Hematopoietic multipotent progenitor cell treated with erythropoietin and hydrocortisone succinate and interleukin-3 and kit ligand, for 15 days (in vitro differentiated cells): ENCODE results near the gene AKAP1.
A peak's percentile ranks its signal among the peaks of the same experiment; 100 is the strongest.

Experiments
- DNase-seq: peaks from one replicate; pipeline ENCODE4 v3.0.0-alpha.2; 2015; ENCODE audit warnings: low spot score

The AKAP1 gene, protein sequence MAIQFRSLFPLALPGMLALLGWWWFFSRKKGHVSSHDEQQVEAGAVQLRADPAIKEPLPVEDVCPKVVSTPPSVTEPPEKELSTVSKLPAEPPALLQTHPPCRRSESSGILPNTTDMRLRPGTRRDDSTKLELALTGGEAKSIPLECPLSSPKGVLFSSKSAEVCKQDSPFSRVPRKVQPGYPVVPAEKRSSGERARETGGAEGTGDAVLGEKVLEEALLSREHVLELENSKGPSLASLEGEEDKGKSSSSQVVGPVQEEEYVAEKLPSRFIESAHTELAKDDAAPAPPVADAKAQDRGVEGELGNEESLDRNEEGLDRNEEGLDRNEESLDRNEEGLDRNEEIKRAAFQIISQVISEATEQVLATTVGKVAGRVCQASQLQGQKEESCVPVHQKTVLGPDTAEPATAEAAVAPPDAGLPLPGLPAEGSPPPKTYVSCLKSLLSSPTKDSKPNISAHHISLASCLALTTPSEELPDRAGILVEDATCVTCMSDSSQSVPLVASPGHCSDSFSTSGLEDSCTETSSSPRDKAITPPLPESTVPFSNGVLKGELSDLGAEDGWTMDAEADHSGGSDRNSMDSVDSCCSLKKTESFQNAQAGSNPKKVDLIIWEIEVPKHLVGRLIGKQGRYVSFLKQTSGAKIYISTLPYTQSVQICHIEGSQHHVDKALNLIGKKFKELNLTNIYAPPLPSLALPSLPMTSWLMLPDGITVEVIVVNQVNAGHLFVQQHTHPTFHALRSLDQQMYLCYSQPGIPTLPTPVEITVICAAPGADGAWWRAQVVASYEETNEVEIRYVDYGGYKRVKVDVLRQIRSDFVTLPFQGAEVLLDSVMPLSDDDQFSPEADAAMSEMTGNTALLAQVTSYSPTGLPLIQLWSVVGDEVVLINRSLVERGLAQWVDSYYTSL

DNA sequence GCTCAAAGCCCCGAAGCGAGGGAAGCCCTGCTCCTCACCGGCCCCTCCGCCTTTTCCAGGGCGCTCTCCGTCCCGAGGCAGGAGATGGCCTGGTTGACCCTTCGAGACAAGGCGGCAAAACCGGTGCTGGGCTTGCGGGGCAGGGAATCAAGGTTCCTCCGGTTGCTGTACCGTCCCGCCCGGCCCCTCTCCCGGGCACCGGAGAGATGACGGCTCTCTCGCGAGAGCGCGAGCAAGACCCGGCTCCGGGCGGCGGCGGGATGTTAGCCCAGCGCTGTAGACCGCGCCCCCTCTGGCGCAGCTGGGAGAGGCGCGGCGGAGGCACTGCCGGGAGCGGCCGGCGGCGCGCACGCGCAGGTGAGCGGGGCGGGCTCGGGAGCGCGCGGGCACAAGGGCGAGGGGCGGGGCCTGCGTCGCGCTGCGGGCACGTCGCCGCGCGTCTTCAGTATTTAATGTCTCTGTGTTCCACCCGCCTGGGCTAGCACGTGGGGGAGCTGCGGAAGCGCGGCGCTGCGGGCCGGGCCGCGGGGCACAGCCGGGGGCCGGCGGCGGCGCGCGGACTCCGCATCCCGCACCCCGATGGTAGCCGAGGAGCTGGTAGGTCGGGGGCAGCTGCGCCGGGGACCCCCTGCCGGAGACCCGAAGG lies at the start of gene AKAP1:
AKAP1 (plus strand) TSS at position 445 of the 646 bp plus-strand sequence. CDS start 20,219 bp downstream, outside the sequence.
- peak; percentile 90 for DNase-seq

DNA sequence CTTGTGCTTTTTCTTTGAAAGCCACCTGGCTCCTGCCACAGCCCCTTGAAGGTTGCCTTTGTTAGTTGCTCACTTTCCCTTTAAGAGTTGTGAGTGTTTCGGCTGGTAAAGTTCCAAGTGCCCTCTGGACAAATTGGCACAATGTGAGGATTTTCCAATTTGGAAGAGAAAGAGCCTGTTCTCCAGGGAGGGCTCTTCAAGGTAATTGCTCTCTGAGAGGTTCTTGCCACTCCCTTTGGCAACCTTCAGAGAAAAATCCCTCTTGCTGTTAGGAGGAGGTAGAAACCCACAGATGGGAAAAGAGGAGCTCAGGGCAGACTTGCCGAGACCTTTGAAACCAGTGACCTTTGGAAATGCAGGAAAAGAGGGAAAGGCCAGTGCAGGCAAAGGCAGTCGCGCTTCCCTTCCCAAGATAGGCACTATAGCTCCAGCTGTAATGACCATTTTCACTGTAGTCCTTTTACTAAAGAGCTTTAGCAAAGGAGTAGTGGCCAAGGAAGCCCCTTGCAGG lies 49.0 kb upstream of the AKAP1 start:
- DNase-seq: no peak

DNA sequence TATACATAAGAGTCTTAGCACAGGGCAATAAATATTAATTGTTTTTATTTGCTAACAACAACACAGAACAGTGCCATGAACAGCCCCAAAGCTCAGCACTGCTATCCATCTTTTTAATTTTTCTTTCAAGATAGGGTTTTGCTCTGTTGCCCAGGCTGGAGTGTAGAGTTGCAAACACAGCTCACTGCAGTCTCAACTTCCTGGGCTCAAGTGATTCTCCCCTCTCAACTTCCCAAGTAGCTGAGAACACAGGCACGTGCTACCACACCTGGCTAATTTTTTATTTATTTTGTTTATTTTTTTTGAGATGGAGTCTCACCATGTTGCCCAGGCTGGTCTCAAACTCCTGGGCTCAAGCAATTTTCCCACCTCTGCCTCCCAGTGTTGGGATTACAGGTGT lies 47.6 kb upstream of the AKAP1 start:
- no peak for DNase-seq

GRCh38 chr17:57038486-57038885 lies 46.6 kb upstream of the AKAP1 start:
- DNase-seq: no peak

DNA sequence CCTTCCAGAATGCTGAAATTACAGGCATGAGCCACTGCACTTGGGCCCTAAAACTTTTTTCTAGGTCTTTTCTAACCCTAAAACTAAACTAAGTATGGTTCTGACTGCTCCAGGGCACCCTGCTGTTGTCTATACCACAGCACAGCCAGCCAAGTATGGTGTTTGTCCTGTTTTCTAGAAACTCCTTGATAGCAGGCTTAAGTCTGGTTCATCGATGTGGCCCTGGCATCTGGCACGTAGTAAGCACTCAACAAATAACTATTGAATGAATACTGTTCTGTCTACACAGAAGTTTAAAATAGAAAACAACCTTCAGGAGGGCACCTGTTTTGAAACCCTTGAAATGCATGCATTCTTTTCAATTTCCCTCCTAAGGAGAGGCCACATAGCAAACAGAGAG lies 44.5 kb upstream of the AKAP1 start:
- no peak for DNase-seq

- DNase-seq: no peak
These were observed 41.8 kb upstream of the AKAP1 start for GRCh38 chr17:57043276-57043675.

GRCh38 chr17:57044976-57045867 lies 39.8 kb upstream of the AKAP1 start:
- DNase-seq: no peak

DNA sequence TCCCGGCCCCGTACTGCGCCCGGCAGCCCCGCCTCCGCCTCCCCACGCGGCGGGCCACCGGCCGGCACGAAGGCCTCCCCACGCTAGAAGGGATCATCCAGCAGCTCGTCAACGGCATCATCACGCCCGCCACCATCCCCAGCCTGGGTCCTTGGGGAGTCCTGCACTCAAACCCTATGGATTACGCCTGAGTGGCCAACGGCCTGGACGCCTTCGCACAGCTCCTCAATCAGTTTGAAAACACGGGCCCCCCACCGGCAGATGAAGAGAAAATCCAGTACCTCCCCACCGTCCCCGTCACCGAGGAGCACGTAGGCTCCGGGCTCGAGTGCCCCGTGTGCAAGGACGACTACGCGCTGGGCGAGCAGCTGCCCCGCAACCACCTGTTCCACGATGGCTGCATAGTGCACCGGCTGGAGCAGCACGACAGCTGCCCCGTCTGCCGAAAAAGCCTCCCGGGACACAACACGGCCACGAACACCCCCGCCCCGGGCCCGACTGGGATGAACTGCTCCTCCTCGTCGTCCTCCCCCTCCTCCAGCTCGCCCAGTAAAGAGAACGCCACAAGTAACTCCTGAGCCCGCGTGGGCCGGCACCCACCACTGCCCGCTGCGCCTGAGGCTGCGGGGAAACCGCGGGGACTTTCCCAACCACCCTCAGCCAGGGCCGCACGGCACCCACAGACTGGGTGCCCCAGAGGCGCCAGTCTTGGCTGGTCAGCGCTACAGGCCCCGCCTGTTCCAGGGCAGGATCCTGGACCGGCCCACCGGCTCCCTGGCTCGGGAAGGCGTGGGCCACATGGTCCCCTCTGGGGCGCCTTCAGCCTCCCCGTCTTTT lies 39.0 kb upstream of the AKAP1 start:
- no peak for DNase-seq

DNA sequence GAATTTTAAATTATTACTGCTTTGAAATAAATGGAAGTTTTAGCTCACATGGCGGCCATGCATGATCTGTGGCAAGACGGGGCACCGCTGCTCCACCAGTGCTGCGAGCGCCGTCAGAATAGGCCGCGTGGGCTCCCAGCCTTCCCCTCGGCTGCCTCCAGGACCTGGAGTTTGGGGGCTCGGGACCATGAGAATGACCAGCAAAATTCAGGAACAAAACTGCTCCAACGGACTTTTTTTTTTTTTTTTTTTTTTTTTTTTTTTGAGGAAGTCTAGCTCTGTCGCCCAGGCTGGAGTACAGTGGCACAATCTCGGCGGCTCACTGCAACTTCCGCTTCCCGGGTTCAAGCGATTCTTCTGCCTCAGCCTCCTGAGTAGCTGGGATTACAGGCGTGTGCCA lies 38.3 kb upstream of the AKAP1 start:
- DNase-seq: no peak

DNA sequence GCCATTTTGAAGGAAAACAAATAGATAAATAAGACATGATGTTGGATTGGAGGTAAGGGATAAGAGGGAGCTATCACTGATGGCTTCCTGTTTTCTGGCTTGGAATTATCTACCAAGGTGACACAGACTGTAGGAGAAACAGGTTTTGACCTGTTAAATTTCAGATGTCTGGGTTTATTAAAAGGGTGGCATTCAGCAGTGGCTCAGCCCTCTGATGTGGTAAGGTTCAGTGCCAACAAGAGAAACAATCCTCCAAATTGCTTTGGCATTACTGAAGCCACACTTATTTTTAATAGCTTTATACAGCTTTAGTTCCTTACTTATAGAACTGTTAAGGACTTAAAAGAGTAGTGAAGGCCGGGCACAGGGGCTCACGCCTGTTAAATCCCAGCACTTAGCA lies 37.0 kb upstream of the AKAP1 start:
- no peak for DNase-seq

DNA sequence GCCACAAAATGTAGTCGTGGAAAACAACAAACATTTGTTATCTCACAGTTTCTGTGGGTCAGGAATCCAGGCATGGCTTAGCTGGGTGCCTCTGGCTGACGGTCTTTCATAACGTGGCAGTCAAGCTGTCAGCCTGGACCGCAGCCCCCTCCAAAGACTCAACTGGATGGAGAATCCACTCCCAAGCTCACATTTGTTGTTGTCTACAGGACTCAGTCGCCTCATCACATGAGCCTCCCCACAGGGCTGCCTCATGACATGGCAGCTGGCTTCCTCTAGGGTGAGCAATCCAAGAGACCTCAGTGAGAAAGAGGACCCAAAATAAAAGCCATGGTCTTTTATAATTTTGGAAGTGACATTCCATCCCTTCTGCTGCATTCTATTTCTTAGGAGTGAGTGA lies 34.7 kb upstream of the AKAP1 start:
- DNase-seq: no peak

DNA sequence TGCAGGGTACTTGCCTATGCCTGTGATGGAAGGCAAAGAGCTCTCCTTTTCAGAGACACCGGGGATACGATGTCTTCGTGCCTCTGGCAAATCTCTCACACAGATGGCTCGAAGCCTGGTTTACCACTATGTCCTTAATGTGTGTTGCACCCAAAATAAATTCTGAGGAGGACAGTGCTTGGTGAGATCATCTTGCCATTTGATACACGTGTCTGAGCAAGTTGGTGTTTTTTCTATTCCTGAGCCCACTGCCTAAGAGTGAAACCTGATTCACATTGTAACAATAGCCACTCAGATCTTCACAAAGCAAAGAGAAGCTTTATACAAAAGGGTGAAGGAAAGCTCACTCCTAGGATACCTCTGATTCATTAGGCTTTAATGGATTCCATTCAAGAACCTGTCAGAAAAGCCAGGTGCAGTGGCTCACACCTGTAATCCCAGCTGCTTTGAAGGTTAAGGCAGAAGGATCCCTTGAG lies 33.1 kb upstream of the AKAP1 start:
- DNase-seq: no peak

DNA sequence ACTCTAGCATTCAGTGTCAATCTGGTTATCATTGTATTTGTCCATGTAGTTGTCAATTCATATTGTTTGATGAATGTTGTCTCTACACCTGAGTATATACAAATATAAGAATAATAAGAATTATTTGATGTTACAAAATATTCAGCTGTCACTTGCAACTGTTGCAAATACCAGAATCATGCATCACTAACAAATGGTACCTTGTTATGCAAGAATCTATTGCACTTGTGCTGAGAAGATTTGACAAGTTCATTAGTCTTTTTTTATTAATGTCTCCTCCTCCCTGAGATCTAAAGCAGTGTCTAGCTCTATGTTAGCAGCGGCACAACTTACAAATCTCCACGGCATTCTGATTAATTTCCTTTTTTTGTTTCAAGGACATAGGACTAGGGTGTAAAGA lies 22.2 kb upstream of the AKAP1 start:
- DNase-seq: no peak

- DNase-seq: no peak
These were observed 17.9 kb upstream of the AKAP1 start for GRCh38 chr17:57067162-57067561.

GRCh38 chr17:57067781-57068180 lies 17.3 kb upstream of the AKAP1 start:
- no peak for DNase-seq

- no peak for DNase-seq
These were observed 16.8 kb upstream of the AKAP1 start for GRCh38 chr17:57068222-57068658.

DNA sequence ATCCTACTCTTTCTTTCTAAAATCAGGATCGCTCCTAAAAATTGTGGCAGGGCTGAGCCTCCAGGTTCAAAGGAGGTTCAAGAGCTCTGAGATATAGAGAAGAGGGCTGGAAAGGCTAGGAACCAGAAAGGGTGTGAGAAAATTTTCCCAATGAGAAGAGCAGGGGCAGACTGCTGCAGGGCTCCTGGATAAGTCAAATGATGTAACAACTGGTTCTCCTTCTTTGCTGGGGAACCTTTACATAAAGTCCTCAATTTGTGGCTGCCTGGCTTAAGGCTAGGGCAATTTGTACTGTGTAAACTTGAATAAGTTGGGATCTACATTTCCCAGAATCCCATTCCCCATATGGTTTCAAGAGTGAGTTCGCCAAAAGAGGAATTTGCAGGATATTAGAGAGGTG lies 16.3 kb upstream of the AKAP1 start:
- DNase-seq: no peak

DNA sequence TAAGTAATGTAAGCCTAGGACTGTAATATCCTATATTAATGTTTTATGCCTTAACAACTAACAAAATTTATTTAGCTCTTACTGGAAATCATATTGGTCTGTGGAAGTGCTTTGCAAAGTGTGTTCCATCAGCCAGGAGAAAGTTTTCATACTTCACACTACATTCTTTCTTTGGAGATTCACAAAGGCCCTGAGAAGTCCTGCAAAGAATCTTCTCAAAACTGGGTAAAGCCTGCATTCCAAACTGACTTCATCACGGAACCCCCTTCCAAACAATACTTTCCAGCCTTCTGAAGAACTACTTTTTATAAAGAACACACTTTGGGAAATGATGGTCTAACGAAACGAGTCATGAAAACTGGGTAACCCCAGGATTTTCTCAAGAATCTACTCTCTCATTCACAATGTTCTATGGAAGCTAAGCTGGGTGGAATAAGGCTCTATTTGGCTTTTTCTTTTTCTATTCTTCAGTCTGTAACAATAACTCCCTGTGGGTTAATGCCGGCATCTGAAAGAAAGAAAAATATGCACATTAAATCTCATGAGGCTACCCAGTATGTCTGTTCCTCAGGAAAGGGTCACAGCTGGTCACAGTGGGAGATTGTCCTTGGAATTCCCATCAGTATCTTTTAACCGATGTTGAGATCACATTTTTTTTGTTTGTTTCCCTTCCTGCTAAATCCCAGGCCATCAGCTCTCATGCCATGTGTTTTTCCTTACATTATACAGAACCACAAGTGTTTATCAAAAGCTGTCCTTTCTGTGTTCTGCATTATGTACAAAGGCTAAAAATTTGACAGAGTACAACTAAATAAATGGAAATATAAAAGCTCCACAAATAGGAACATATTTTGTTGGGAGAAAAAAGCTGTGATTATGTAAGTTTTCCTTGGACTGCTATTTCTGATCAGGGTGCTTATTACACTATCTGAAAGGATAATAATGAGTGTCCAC lies 12.8 kb upstream of the AKAP1 start:
- no peak for DNase-seq

GRCh38 chr17:57073626-57074025 lies 11.4 kb upstream of the AKAP1 start:
- DNase-seq: no peak
